Neural crest cell (in vitro differentiated cells): ENCODE measurements around the gene FCRLA. TPM values are rescaled to one million over a fixed set of nuclear protein-coding genes. Genes with fewer than 3 reads are reported as not detected.

Experiments
- DNase-seq: peaks from one replicate; pipeline ENCODE4 v3.0.0; 2021; ENCODE audit warnings: low read depth, mixed read lengths, low spot score
- H3K27ac Mint-ChIP-seq: one replicate; pipeline ENCODE4 v1.8.0; 2021; ENCODE audit warnings: mild to moderate bottlenecking, mixed read lengths; ENCODE audit not compliant: unreplicated experiment
- H3K27me3 Mint-ChIP-seq: 2 replicates; pipeline ENCODE4 v1.8.0; 2021; ENCODE audit warnings: low read depth, mild to moderate bottlenecking, mixed read lengths
- H3K36me3 Mint-ChIP-seq: 2 replicates; pipeline ENCODE4 v1.8.0; 2021; ENCODE audit warnings: low read depth, mild to moderate bottlenecking, mixed read lengths
- H3K4me1 Mint-ChIP-seq: 2 replicates; pipeline ENCODE4 v1.8.0; 2021; ENCODE audit warnings: mixed read lengths
- H3K4me3 Mint-ChIP-seq: one replicate; pipeline ENCODE4 v1.8.0; 2021; ENCODE audit warnings: mild to moderate bottlenecking, mixed read lengths
- H3K9me3 Mint-ChIP-seq: 2 replicates; pipeline ENCODE4 v1.8.0; 2021; ENCODE audit warnings: mixed read lengths
- CTCF ChIP-seq: fragments of 200-600 bp; sonication (generic); conservative IDR thresholded peaks from 2 replicates; pipeline ENCODE4 v1.5.0; 2021; ENCODE audit warnings: antibody characterized with exemption, mild to moderate bottlenecking
- total RNA-seq: library from RNA; stranded (reverse); gene quantifications from 2 replicates; pipeline ENCODE4 v1.2.1, GENCODE V29; 2021

The FCRLA gene
- total RNA-seq, 1 donor from 2014 or later = not detected

- no peaks in the 10 kb centered on the region for H3K36me3 Mint-ChIP-seq
- peaks cover 17% of the 10 kb centered on the region for H3K27me3 Mint-ChIP-seq
- H3K4me1 Mint-ChIP-seq = peaks cover 17% of the 10 kb centered on the region
- no peak overlapping the region for H3K4me3 Mint-ChIP-seq
- TF ChIP-seq CTCF = no peak
- H3K27ac Mint-ChIP-seq = peak overlapping the region; percentile 79
- no peaks in the 10 kb centered on the region for H3K9me3 Mint-ChIP-seq
- no peak for DNase-seq
Observed at GRCh38 chr1:161676441-161676840, 30.6 kb upstream of the FCRLA start.

- H3K4me1 Mint-ChIP-seq = peaks cover 17% of the 10 kb centered on the region
- H3K9me3 Mint-ChIP-seq = no peaks in the 10 kb centered on the region
- no peak for TF ChIP-seq CTCF
- no peak overlapping the region for H3K4me3 Mint-ChIP-seq
- H3K27me3 Mint-ChIP-seq = peaks cover 21% of the 10 kb centered on the region
- H3K27ac Mint-ChIP-seq = peak overlapping the region; percentile 79
- no peak for DNase-seq
- H3K36me3 Mint-ChIP-seq = no peaks in the 10 kb centered on the region
Observed at GRCh38 chr1:161676958-161677689, 29.9 kb upstream of the FCRLA start.

- TF ChIP-seq CTCF = no peak
- H3K4me1 Mint-ChIP-seq = peaks cover 17% of the 10 kb centered on the region
- no peak for DNase-seq
- H3K27ac Mint-ChIP-seq = no peak overlapping the region
- H3K9me3 Mint-ChIP-seq = no peaks in the 10 kb centered on the region
- peaks cover 30% of the 10 kb centered on the region for H3K27me3 Mint-ChIP-seq
- no peak overlapping the region for H3K4me3 Mint-ChIP-seq
- no peaks in the 10 kb centered on the region for H3K36me3 Mint-ChIP-seq
Observed at GRCh38 chr1:161678500-161678899, 28.5 kb upstream of the FCRLA start.

- no peak for TF ChIP-seq CTCF
- no peaks in the 10 kb centered on the region for H3K36me3 Mint-ChIP-seq
- H3K27me3 Mint-ChIP-seq = peaks cover 56% of the 10 kb centered on the region
- H3K4me3 Mint-ChIP-seq = no peak overlapping the region
- peaks cover 6% of the 10 kb centered on the region for H3K4me1 Mint-ChIP-seq
- DNase-seq = no peak
- no peak overlapping the region for H3K27ac Mint-ChIP-seq
- no peaks in the 10 kb centered on the region for H3K9me3 Mint-ChIP-seq
Observed at GRCh38 chr1:161681879-161682278, 25.1 kb upstream of the FCRLA start.

GRCh38 chr1:161688946-161689345 is 18.1 kb upstream of the FCRLA start:
- peaks cover 54% of the 10 kb centered on the region for H3K27me3 Mint-ChIP-seq
- no peak overlapping the region for H3K27ac Mint-ChIP-seq
- no peaks in the 10 kb centered on the region for H3K9me3 Mint-ChIP-seq
- no peak overlapping the region for H3K4me3 Mint-ChIP-seq
- no peaks in the 10 kb centered on the region for H3K36me3 Mint-ChIP-seq
- H3K4me1 Mint-ChIP-seq = no peaks in the 10 kb centered on the region
- TF ChIP-seq CTCF = no peak
- no peak for DNase-seq
